HFFc6 (cell line): ENCODE measurements around the gene SLC6A20. TPM values are rescaled to one million over a fixed set of nuclear protein-coding genes. Genes with fewer than 3 reads are reported as not detected.

ENCODE experiments used
- DNase-seq: peaks from one replicate; pipeline ENCODE4 v3.0.0-alpha.2; 2018
- H3K27ac Mint-ChIP-seq: 2 replicates; pipeline ENCODE4 v1.8.0; 2020; ENCODE audit warnings: mild to moderate bottlenecking, mixed read lengths
- H3K27me3 Mint-ChIP-seq: 2 replicates; pipeline ENCODE4 v1.8.0; 2021; ENCODE audit warnings: mild to moderate bottlenecking, moderate library complexity, mixed read lengths; ENCODE audit not compliant: insufficient read depth
- H3K36me3 Mint-ChIP-seq: 2 replicates; pipeline ENCODE4 v1.8.0; 2021; ENCODE audit warnings: low read depth, mixed read lengths
- H3K4me1 Mint-ChIP-seq: 2 replicates; pipeline ENCODE4 v1.8.0; 2020; ENCODE audit warnings: low read depth, mixed read lengths
- H3K4me3 Mint-ChIP-seq: 2 replicates; pipeline ENCODE4 v1.8.0; 2020; ENCODE audit warnings: mild to moderate bottlenecking, moderate library complexity, mixed read lengths
- H3K9me3 Mint-ChIP-seq: 2 replicates; pipeline ENCODE4 v1.8.0; 2020; ENCODE audit warnings: mild to moderate bottlenecking, mixed read lengths
- CTCF ChIP-seq: fragments of 200-600 bp; sonication (generic); IDR thresholded peaks from 2 replicates; pipeline ENCODE4 v1.5.0; 2021; ENCODE audit warnings: antibody characterized with exemption, mild to moderate bottlenecking
- total RNA-seq, 6 experiments: library from RNA; stranded (reverse); fragmentation: NEBNext Ultra II Directional; extraction: Animal tissue kit (Norgen Biotek cat#: 25700); gene quantifications; 2 replicates in 1 of 6; 3 replicates in 5 of 6; pipeline ENCODE4 v1.2.3, GENCODE V29; 2021

SLC6A20 gene
- total RNA-seq, 6 experiments from 2014 or later: not detected

GRCh38 chr3:45771166-45771775 lies 25.1 kb downstream of the SLC6A20 start:
- Mint-ChIP-seq H3K4me3 (no peak overlapping the region), H3K27ac (no peak overlapping the region), H3K9me3 (no peaks in the 10 kb centered on the region; the same call in 1 of the 2 replicates), H3K27me3 (peaks cover 37% of the 10 kb centered on the region), H3K36me3 (peaks cover 11% of the 10 kb centered on the region; the same call in 1 of the 2 replicates), H3K4me1 (no peaks in the 10 kb centered on the region)
- DNase-seq: no peak
- no peak for TF ChIP-seq CTCF

DNA sequence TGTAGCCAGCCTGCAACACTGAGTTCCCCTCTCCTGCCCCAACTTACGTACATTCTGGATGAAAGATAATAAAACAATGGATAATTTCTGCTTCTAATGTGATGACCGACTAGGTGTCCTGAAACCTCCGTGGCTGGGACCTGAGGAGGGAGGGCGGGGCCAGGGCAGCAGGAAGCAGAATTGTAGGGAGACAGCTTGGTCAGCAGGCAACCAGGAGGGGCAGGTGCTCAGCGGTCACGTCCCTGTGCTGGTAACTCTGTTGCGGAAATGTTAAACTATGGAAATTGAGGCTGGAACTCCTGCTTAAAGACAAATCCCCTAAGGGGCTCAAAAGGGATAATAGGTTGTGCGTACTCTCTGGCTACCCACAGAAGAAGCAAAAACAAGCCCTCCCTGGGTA lies 30.4 kb downstream of the SLC6A20 start:
- Mint-ChIP-seq H3K27ac (no peak overlapping the region), H3K27me3 (peaks cover 24% of the 10 kb centered on the region), H3K4me3 (no peak overlapping the region), H3K36me3 (peaks cover 11% of the 10 kb centered on the region; the same call in 1 of the 2 replicates), H3K4me1 (peaks cover 6% of the 10 kb centered on the region; the same call in 1 of the 2 replicates), H3K9me3 (no peaks in the 10 kb centered on the region; the same call in 1 of the 2 replicates)
- no peak for TF ChIP-seq CTCF
- DNase-seq: no peak

DNA sequence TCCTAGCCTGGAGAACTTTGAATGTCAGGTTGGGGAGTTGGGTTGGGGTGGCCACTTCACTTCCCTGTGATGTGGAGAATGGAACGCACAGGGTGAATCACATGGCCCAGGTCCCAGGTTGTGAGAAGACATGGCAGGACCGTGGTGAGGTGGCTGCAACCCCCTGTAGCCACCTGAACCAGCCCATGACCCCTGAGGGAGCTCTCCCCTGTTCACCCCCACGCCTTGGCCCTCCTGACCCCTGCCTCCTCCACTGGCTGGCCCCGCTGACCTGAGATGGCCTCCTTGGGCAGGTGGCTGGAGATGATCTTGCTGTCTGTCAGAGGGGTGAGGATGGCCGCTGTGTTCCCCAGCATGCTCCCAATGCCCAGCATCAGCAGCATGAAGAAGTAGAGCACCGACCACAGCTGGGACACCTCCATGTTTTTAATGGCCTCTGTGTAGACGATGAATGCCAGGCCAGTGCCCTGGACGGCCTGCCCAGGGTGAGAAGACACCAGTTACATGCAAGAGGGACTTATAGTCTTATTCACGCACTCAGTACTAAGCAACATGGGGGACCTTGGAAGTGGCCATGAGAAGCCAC lies 31.0 kb downstream of the SLC6A20 start:
- no peak for TF ChIP-seq CTCF
- Mint-ChIP-seq H3K27me3 (peaks cover 24% of the 10 kb centered on the region), H3K4me3 (no peak overlapping the region), H3K36me3 (peaks cover 11% of the 10 kb centered on the region; the same call in 1 of the 2 replicates), H3K9me3 (no peaks in the 10 kb centered on the region; the same call in 1 of the 2 replicates), H3K27ac (no peak overlapping the region), H3K4me1 (peaks cover 6% of the 10 kb centered on the region; the same call in 1 of the 2 replicates)
- DNase-seq: no peak

- no peak for DNase-seq
- Mint-ChIP-seq H3K4me3 (no peak overlapping the region), H3K27ac (no peak overlapping the region), H3K27me3 (peaks cover 27% of the 10 kb centered on the region), H3K36me3 (peaks cover 11% of the 10 kb centered on the region; the same call in 1 of the 2 replicates), H3K9me3 (no peaks in the 10 kb centered on the region; the same call in 1 of the 2 replicates), H3K4me1 (peaks cover 6% of the 10 kb centered on the region; the same call in 1 of the 2 replicates)
- no peak for TF ChIP-seq CTCF
These were observed 33.0 kb downstream of the SLC6A20 start for GRCh38 chr3:45763303-45763675.

GRCh38 chr3:45762647-45763302 lies 33.6 kb downstream of the SLC6A20 start:
- no peaks in the 10 kb centered on the region; the same call in 1 of the 2 replicates for H3K9me3 Mint-ChIP-seq
- no peak overlapping the region for H3K4me3 Mint-ChIP-seq
- H3K27ac Mint-ChIP-seq: no peak overlapping the region
- DNase-seq: no peak
- H3K4me1 Mint-ChIP-seq: peaks cover 6% of the 10 kb centered on the region; the same call in 1 of the 2 replicates
- TF ChIP-seq CTCF: no peak
- H3K36me3 Mint-ChIP-seq: peaks cover 8% of the 10 kb centered on the region; the same call in 1 of the 2 replicates
- peaks cover 24% of the 10 kb centered on the region for H3K27me3 Mint-ChIP-seq
